SK-N-SH (cell line): ENCODE results near the gene NEMP2.

Experiments
- CHD2 ChIP-seq: fragments of 150-350 bp; IDR thresholded peaks from 2 replicates; pipeline ENCODE4 v1.6.1; 2018; ENCODE audit warnings: low read length; ENCODE audit not compliant: partially characterized antibody
- EP300 ChIP-seq, 2 experiments: IDR thresholded peaks; 2 replicates each; pipeline versions ENCODE4 v1.4.0 to v1.6.1; 2012; ENCODE audit warnings: borderline replicate concordance in 1 of 2, low read depth in 1 of 2, low read length in 1 of 2
- EZH2phosphoT487 ChIP-seq: fragments of 200-600 bp; sonication (generic); IDR thresholded peaks from 2 replicates; pipeline ENCODE4 v1.6.1; 2017; ENCODE audit warnings: low read depth, mixed run types, mild to moderate bottlenecking, antibody characterized with exemption, moderate library complexity, borderline replicate concordance
- NFIC ChIP-seq: IDR thresholded peaks from 2 replicates; pipeline ENCODE4 v1.4.0; 2012; ENCODE audit warnings: borderline replicate concordance
- NRF1 ChIP-seq: IDR thresholded peaks from 2 replicates; pipeline ENCODE4 v1.6.1; 2012; ENCODE audit warnings: low read depth, mild to moderate bottlenecking, low read length
- POLR2AphosphoS5 ChIP-seq: IDR thresholded peaks from 2 replicates; pipeline ENCODE4 v1.6.1; 2012; ENCODE audit warnings: low read depth, low read length
- RCOR1 ChIP-seq: fragments of 150-350 bp; IDR thresholded peaks from 2 replicates; pipeline ENCODE4 v1.6.1; 2017; ENCODE audit warnings: antibody characterized with exemption, low read length
- RXRA ChIP-seq: IDR thresholded peaks from 2 replicates; pipeline ENCODE4 v1.4.0; 2012; ENCODE audit warnings: low read depth, mild to moderate bottlenecking, borderline replicate concordance
- SIN3A ChIP-seq: IDR thresholded peaks from 2 replicates; pipeline ENCODE4 v1.6.1; 2012; ENCODE audit warnings: low read depth, mild to moderate bottlenecking, low read length, moderate library complexity, borderline replicate concordance
- ZBTB33 ChIP-seq: IDR thresholded peaks from 2 replicates; pipeline ENCODE4 v1.4.0; 2012; ENCODE audit warnings: low read depth, borderline replicate concordance
- TF ChIP-seq, protein P1 (sequence below): fragments of 200-600 bp; sonication (generic); IDR thresholded peaks from 2 replicates; pipeline ENCODE4 v1.6.1; 2017; ENCODE audit warnings: antibody characterized with exemption, mild to moderate bottlenecking, moderate library complexity

DNA sequence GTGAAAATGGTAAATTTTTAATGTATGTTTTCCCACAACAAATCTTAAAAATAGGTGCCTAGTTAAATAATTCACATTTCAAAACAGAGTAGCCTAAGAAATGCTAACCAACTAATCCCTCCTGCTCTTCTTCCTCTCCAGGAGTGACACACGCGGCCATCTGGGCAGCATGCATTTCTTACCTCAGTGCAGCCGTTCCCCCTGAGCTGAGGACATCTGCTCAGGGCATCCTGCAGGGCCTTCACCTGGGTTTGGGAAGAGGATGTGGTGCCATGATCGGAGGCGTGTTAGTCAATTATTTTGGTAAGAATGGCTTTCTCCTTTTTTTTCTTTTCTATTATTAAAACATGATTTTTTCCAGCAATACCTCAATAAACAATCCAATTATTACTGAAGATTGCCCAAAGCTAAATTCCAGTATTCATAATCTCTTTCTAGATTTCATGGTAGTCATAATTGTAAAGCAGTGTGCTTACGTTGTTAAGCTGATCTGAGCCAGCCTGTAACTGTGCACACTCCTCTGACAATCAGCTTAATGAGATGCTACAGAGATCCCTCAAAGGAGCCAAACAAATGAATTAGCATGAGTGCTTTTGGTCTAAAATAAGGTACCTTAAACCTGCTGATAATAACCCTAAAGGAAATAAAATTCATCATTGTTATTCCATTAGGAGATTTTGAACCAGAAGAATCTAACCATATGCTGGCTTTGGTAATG, 45.8 kb downstream of the NEMP2 start:
- TF ChIP-seq, protein P1, sequence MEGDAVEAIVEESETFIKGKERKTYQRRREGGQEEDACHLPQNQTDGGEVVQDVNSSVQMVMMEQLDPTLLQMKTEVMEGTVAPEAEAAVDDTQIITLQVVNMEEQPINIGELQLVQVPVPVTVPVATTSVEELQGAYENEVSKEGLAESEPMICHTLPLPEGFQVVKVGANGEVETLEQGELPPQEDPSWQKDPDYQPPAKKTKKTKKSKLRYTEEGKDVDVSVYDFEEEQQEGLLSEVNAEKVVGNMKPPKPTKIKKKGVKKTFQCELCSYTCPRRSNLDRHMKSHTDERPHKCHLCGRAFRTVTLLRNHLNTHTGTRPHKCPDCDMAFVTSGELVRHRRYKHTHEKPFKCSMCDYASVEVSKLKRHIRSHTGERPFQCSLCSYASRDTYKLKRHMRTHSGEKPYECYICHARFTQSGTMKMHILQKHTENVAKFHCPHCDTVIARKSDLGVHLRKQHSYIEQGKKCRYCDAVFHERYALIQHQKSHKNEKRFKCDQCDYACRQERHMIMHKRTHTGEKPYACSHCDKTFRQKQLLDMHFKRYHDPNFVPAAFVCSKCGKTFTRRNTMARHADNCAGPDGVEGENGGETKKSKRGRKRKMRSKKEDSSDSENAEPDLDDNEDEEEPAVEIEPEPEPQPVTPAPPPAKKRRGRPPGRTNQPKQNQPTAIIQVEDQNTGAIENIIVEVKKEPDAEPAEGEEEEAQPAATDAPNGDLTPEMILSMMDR, result no peak
- no peak for TF ChIP-seq RCOR1
- no peak for TF ChIP-seq ZBTB33
- no peak for TF ChIP-seq NFIC
- no peak for TF ChIP-seq POLR2AphosphoS5
- no peak for TF ChIP-seq CHD2
- TF ChIP-seq EP300 (IDR thresholded peaks at IDR 0.05; ENCODE audit: borderline replicate concordance in 1 of 2, low read depth in 1 of 2, low read length in 1 of 2), result no peak
- no peak for TF ChIP-seq NRF1
- TF ChIP-seq RXRA, result no peak
- TF ChIP-seq SIN3A, result no peak
- TF ChIP-seq EZH2phosphoT487, result no peak
